Measurements from ENCODE around the gene NLGN4X.

- TF ChIP-seq POLR2AphosphoS5 (IDR thresholded peaks at IDR 0.05; ENCODE audit: insufficient read depth, low read depth, low read length) (no peak), MAX (IDR thresholded peaks at IDR 0.05; ENCODE audit: insufficient read depth, insufficient read length) (no peak), CTCF (IDR thresholded peaks at IDR 0.05; ENCODE audit: extremely low read depth in 1 of 2, insufficient read depth in 1 of 2, low read depth in 1 of 2, low read length in 2 of 2) (no peak), EZH2 (IDR thresholded peaks at IDR 0.05; ENCODE audit: borderline replicate concordance, low read depth, low read length, severe bottlenecking) (no peak), POLR2A (IDR thresholded peaks at IDR 0.05; ENCODE audit: low read depth, low read length) (no peak), FOS (IDR thresholded peaks at IDR 0.05; ENCODE audit: borderline replicate concordance, insufficient read depth, low read length) (no peak), MYC (IDR thresholded peaks at IDR 0.05; ENCODE audit: low read depth, low read length) (no peak), JUN (IDR thresholded peaks at IDR 0.05; ENCODE audit: borderline replicate concordance, insufficient read depth, insufficient read length, low read depth) (no peak)
Measured at GRCh38 chrX:5915783-5916182, 312.9 kb downstream of the NLGN4X start.

Data from endothelial cell of umbilical vein (primary cell).